GM21786 (cell line): ENCODE results near the gene GPX7.
"Not testable (repeated sequence)": the region's sequence is repeated elsewhere in the genome, so short reads cannot be mapped to it uniquely, and the experiment has no call there.

Experiments used
- ATAC-seq: cut with Tn5 transposase; IDR thresholded peaks from one replicate; pipeline ENCODE4 v1.9.1; 2021; ENCODE audit not compliant: unreplicated experiment

GPX7 gene

DNA sequence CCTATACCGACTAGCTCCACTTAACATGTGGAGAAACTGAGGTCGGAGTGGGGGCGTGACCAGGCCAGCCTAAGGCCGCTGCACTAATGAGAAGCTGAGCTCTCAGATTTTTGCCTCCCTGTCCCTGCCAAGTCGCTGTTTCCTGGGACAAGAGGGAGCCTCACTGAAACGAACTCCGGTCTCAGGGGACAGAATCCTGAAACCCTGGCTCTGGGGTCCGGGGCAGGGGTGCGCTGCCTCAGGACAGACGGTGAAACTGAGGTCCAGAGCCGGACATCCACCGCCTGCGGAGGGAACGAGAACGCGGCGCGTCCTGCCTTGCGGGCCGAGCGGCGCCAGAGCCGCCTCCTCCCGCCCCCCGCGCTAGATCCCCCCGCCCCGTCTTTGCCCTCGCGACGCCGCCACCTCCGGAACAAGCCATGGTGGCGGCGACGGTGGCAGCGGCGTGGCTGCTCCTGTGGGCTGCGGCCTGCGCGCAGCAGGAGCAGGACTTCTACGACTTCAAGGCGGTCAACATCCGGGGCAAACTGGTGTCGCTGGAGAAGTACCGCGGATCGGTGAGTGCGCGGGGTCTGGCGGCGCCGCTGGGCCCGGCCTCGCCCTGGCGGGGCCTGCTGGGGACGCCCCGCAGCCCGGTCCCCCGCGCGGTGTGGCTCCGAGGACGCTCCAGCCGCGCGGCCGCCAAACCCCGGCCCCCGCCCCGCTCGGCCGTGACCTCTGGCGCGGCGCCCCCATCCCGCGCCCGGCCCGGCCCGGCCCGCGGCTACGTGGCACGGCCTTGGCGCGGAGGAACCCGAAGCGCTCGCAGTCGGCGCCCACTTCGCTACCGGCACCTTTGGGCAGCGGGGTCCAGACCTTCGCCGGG is at the start of gene GPX7:
Gene GPX7 (plus strand): TSS at position 381 of the 865 bp plus-strand sequence. CDS start 39 bp downstream, at position 420.
- ATAC-seq: no peak

- ATAC-seq: peak; percentile 41
Measured at GRCh38 chr1:52552505-52553361, 49.4 kb upstream of the GPX7 start, which contains the start of gene TUT4. TUT4 (minus strand) TSS chr1:52553092; CDS start chr1:52526280, 26,812 bp downstream.

- ATAC-seq: peak; percentile 39
Measured at GRCh38 chr1:52553362-52554266, 48.6 kb upstream of the GPX7 start.

- no peak for ATAC-seq
Measured at GRCh38 chr1:52554267-52554640, 47.9 kb upstream of the GPX7 start.

- ATAC-seq: no peak
Measured at GRCh38 chr1:52554756-52555155, 47.4 kb upstream of the GPX7 start.

GRCh38 chr1:52556641-52557360 is 45.4 kb upstream of the GPX7 start:
- no peak for ATAC-seq

DNA sequence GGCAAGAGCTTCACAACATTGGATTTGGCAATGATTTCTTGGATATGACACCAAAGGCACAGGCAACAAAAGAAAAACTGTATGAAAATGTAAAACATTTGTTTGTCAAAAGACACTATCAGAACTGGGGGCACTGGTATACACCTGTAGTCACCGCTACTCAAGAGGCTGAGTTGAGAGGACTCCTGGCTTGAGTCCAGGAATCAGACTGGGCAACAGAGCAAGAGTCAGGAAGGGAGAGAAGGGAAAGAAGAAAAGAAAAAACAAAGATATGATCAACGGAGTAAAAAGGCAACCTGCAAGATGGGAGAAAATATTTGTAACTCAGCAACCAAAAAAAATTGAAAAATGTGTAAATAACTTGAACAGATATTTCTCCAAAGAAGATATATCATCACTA is 43.2 kb upstream of the GPX7 start:
- no peak for ATAC-seq

DNA sequence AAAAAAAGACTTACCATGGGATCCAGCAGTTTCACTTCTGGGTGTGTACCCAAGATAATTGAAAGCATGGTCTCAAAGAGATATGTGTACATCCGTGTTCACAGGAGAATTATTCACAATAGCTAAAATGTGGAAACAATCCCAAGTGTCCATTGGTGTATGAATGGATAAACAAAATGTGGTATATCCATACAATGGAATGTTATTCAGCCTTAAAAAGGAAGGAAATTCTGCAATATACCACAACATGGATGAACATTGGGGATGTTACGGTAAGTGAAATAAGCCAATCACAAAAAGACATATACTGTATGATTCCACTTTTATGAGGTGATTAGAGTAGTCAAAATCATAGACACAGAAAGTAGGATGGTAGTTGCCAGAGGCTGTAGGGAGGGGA is 42.3 kb upstream of the GPX7 start:
- ATAC-seq: no peak

DNA sequence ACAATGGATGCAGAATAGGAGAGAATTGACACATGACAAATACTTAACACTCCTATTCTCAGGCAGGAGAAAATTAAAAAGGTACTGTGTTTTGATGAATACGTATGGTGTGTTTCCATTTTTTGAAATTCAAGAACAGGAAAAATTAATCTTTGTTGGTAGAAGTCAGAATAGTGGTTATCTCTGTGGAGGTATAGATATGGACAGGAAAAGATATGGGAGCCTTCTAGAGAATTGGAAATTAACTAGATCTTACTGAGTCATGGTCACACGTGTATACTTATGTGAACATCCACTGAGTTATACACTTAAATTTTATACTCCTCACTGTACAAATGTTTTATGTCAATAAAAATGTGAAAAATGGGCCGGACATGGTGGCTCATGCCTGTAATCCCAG is 39.4 kb upstream of the GPX7 start:
- ATAC-seq: no peak

- no peak for ATAC-seq
Measured at GRCh38 chr1:52567943-52568342, 34.2 kb upstream of the GPX7 start.

DNA sequence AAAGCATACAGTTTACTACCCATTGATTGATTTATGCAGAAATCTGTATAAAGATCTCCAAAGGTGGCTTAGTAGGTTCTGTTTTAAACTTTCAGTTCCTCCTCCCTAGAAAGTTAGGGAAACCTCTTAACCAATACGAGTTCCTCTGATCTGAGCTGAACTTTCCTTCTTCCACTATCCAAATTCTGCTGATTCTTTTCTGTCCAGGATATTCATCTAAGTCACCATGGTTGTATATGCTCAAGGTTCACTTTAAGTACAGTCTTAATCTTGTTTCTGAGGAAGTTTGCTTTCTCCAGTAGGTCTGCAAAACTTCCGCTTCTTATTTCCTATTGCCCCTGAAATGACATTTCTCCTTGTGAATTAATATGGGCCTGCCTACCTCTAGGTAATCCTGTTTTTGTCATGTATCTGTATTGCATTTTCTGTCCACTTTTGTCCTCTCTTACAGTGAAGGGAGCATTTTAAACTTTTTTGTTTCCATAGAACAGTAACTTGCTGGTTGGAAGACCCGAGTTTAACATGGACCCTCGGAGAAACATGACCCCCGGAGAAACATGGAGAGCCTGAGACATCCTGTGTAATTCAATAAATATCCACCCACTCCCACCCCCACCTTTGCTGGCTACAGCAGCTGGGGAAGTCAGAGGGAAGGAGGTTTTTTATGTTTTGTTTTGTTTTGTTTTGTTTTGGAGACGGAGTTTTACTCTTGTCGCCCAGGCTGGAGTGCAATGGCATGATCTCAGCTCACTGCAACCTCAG is 32.5 kb upstream of the GPX7 start:
- ATAC-seq: no peak

DNA sequence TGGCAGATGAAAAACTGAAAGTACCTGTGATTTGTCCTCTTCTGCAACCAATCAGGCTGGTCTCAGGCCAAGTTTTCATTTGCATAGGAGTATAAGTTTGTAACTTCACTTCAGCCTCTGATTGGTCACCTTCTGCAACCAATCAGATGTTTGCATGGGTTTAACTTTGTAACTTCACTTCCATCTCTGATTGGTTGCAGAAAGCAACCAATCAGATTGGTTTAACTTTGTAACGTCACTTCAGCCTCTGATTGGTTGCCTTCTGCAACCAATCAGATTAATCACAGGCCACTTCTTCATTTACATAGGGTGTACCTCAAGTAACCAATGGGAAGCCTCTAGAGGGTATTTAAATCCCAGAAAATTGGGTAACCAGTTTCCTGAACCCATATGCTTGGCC is 30.4 kb upstream of the GPX7 start:
- ATAC-seq: no peak

DNA sequence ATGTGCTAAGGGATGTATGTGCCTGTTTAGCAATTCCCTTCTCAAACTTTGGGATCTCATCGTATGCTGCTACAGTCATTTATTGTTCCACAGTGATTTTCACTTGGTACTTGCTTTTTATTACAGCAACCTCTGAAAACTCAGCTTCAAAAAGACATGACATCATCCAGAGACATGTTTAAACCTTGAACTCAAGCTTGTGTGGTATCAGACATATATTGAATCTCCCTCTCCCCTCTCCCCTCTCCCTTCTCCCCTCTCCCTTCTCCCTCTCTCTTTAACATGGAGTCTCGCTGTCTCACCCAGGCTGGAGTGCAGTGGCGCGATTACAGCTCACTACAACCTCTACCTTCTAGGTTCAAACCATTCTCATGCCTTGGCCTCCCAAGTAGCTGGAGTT is 29.8 kb upstream of the GPX7 start:
- no peak for ATAC-seq

DNA sequence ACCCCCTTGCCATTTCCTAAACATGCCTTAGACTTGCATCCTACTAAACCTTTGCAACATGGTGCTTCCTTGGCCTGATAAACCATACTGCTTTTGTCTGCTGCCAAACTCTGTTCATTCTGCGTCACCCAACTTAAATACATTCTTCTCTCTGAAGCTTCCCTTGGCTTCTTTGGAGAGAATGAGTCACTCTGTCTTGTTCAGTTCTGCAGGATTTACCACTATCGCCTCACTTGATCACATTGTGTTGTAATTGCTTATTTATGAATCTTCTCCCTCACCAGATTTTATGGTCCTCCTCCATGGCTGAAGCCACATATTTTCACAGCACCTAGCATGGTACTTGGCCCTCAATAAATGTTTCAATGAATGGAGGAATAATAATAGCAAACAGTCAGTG is 27.6 kb upstream of the GPX7 start:
- ATAC-seq: no peak

GRCh38 chr1:52576074-52576473 is 26.1 kb upstream of the GPX7 start:
- ATAC-seq: no peak

- not testable (repeated sequence) for ATAC-seq
Measured at GRCh38 chr1:52578066-52578465, 24.1 kb upstream of the GPX7 start.

DNA sequence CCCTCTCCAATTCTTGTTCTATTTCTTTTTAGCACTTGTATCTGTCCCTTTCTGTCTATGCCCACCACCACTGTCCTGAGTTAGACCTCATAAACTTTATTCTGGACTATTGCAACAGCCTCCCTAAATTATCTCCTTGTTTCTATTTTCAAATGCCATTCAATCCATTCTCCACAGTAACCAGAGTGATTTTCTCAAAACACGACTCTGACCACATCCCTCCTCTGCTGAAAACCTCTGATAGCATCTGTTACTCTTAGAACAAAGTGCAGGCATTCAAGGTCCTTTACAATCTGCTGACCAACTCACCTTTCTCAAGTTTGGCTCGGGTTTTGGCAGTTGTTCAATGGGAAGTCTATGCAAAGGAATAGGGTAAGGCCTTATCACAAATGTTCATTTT is 22.8 kb upstream of the GPX7 start:
- ATAC-seq: no peak

DNA sequence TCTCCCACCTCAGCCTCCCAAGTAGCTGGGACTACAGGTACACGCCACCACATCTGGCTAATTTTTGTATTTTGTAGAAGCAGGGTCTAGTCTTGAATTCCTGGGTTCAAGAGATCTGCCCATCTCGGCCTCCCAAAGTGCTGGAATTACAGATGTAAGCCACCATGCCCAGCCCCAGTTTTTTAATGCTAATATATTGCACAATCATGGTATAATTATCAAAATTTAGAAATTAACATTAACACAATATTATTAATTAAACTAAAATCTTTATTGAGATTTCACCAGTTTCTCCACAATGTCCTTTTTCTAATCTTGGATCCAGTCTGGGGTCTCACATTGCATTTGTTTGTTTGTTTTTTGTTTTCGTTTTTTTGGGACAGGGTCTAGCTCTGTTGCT is 21.9 kb upstream of the GPX7 start:
- ATAC-seq: no peak

DNA sequence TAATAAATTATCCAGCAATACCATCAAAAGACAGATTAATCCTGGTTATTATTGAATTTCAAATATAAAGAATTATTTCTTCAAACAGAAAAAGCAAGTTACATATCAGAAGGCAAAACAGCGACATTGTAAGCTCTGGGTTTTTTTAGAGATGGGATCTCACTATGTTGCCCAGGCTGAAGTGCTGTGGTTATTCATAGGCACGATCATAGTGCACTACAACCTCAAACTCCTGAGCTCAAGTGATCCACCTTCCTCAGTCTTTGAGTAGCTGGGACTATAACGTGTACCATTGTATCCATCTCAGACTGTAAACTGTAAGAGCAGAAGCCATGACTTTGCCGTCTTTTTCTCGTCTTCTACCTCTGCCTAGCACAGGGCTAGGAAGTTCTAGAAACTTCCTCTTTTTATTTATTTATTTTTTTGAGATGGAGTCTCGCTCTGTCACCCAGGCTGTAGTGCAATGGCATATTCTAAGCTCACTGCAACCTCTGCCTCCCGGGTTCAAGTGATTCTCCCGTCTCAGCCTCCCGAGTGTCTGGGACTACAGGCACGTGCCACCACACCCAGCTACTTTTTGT is 20.0 kb upstream of the GPX7 start:
- ATAC-seq: no peak
